ENCODE results near the gene FAM234B. TPM values are rescaled to one million over a fixed set of nuclear protein-coding genes. Genes with fewer than 3 reads are reported as not detected.

The FAM234B gene
- polyA plus RNA-seq, 1 donor from 2014 or later = 20.5 TPM

DNA sequence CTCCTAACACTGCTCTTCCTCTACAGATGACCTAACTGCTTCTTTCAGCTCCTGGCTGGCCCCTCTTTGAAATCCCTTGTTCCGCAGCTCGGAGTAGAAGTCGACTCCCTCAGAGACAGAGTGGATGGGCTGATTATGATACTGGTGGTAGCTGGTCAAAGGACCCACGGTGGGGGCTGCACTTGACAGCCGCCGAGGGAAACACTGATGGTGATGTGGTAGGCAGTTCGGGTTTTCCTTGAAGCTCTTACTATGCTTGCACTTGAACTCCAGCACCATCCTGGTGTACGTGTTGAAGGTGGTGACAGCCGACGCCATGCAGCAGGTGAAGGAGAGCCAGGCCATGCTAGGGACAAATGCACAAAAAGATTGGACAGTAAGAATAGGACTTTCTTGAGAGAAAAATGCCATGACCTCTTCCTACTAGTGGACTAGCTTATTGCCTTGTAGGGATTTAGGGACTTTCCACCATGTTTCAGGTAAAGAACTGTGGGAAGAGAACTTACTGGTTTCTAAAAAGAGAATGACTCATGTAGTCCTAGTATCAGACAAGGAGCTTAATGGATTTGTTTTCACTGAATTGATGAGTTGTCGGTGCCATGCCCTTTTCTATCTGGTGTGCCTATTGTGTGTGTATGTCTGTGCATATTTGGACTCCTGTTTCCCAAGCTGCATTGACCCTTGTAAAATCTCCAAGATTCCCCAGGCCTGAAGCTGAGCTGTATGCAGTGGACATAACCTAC lies 40.9 kb downstream of the FAM234B start:
- Histone ChIP-seq H3K36me3 (ENCODE audit: insufficient read depth, low read length) (peaks cover 15% of the 10 kb centered on the region), H3K4me3 (ENCODE audit: low read length) (no peak overlapping the region), H3K9me2 (ENCODE audit: insufficient read depth, low read length) (no peaks in the 10 kb centered on the region), H4K20me1 (ENCODE audit: insufficient read depth) (no peaks in the 10 kb centered on the region), H3K9ac (ENCODE audit: low read length) (no peak overlapping the region), H3K27ac (ENCODE audit: low read length) (no peak overlapping the region), H3F3A (ENCODE audit: insufficient read depth, low read length, poor library complexity, severe bottlenecking) (no peaks in the 10 kb centered on the region), H3K79me2 (replicated peaks; ENCODE audit: insufficient read depth, low read length) (no peaks in the 10 kb centered on the region), H3K27me3 (ENCODE audit: insufficient read depth, low read depth, low read length) (no peaks in the 10 kb centered on the region), H3K4me2 (ENCODE audit: low read length) (no peak overlapping the region), H3K9me3 (ENCODE audit: low read length) (no peaks in the 10 kb centered on the region), H2AFZ (ENCODE audit: low read depth, low read length) (no peak overlapping the region)
- TF ChIP-seq MXI1 (conservative IDR thresholded peaks at IDR 0.05; ENCODE audit: poor library complexity, severe bottlenecking) (no peak), EP300 (conservative IDR thresholded peaks at IDR 0.05; ENCODE audit: poor library complexity, severe bottlenecking) (no peak), TAF1 (IDR thresholded peaks at IDR 0.05; ENCODE audit: low read depth) (no peak), SMC3 (conservative IDR thresholded peaks at IDR 0.05; ENCODE audit: poor library complexity) (no peak), RAD21 (conservative IDR thresholded peaks at IDR 0.05) (no peak), EZH2 (IDR thresholded peaks at IDR 0.05; ENCODE audit: borderline replicate concordance, insufficient read depth, low read length, poor library complexity, severe bottlenecking) (no peak), POLR2AphosphoS5 (IDR thresholded peaks at IDR 0.05) (no peak)
- TF ChIP-seq, protein P1, sequence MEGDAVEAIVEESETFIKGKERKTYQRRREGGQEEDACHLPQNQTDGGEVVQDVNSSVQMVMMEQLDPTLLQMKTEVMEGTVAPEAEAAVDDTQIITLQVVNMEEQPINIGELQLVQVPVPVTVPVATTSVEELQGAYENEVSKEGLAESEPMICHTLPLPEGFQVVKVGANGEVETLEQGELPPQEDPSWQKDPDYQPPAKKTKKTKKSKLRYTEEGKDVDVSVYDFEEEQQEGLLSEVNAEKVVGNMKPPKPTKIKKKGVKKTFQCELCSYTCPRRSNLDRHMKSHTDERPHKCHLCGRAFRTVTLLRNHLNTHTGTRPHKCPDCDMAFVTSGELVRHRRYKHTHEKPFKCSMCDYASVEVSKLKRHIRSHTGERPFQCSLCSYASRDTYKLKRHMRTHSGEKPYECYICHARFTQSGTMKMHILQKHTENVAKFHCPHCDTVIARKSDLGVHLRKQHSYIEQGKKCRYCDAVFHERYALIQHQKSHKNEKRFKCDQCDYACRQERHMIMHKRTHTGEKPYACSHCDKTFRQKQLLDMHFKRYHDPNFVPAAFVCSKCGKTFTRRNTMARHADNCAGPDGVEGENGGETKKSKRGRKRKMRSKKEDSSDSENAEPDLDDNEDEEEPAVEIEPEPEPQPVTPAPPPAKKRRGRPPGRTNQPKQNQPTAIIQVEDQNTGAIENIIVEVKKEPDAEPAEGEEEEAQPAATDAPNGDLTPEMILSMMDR (IDR thresholded peaks at IDR 0.05; ENCODE audit: poor library complexity, severe bottlenecking) = no peak
- TF ChIP-seq, protein P2, sequence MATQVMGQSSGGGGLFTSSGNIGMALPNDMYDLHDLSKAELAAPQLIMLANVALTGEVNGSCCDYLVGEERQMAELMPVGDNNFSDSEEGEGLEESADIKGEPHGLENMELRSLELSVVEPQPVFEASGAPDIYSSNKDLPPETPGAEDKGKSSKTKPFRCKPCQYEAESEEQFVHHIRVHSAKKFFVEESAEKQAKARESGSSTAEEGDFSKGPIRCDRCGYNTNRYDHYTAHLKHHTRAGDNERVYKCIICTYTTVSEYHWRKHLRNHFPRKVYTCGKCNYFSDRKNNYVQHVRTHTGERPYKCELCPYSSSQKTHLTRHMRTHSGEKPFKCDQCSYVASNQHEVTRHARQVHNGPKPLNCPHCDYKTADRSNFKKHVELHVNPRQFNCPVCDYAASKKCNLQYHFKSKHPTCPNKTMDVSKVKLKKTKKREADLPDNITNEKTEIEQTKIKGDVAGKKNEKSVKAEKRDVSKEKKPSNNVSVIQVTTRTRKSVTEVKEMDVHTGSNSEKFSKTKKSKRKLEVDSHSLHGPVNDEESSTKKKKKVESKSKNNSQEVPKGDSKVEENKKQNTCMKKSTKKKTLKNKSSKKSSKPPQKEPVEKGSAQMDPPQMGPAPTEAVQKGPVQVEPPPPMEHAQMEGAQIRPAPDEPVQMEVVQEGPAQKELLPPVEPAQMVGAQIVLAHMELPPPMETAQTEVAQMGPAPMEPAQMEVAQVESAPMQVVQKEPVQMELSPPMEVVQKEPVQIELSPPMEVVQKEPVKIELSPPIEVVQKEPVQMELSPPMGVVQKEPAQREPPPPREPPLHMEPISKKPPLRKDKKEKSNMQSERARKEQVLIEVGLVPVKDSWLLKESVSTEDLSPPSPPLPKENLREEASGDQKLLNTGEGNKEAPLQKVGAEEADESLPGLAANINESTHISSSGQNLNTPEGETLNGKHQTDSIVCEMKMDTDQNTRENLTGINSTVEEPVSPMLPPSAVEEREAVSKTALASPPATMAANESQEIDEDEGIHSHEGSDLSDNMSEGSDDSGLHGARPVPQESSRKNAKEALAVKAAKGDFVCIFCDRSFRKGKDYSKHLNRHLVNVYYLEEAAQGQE (IDR thresholded peaks at IDR 0.05; ENCODE audit: borderline replicate concordance) = no peak

DNA sequence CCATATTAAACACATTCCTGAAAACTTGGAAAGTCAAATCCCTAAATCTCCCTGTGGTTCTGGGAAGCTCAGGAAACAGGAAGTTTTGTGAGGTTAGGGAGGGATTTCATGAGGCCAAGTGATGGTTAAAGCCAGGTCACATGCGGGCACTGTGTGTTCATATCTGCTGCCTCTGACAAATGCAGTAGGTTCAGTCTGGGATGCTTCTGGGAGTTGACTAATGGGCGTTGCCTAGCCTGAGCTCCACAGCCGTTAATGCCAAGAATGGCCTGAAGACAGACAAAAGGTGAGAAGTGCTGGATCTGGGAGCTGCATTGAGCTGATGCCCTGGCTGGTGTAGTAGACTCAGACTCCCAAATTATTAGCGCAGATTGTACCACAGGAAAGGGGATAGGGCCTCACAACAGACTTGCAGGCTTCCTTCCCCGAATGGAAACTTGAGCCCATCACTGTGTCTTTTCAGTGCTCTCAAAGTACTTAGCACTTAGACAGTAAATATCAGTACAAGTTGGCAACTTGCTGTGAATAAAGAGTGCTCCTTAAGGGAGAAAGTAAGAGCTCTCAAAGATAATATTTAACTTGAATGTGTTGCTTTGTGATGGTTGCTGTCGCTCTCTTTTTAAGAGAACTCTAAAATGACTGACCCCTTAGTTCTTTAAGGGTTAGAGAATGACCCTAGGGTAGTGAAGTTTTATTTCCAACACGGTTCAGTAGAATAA lies 41.9 kb downstream of the FAM234B start:
- H3K4me2 ChIP-seq (ENCODE audit: low read length) = no peak overlapping the region

More for the DNA sequence above, 41.9 kb downstream of the FAM234B start:
- Histone ChIP-seq H4K20me1 (ENCODE audit: insufficient read depth) (no peaks in the 10 kb centered on the region), H3K9me3 (ENCODE audit: low read length) (no peaks in the 10 kb centered on the region), H3K36me3 (ENCODE audit: insufficient read depth, low read length) (peaks cover 12% of the 10 kb centered on the region), H3F3A (ENCODE audit: insufficient read depth, low read length, poor library complexity, severe bottlenecking) (no peaks in the 10 kb centered on the region), H2AFZ (ENCODE audit: low read depth, low read length) (no peak overlapping the region), H3K27me3 (ENCODE audit: insufficient read depth, low read depth, low read length) (no peaks in the 10 kb centered on the region), H3K27ac (ENCODE audit: low read length) (no peak overlapping the region), H3K9me2 (ENCODE audit: insufficient read depth, low read length) (no peaks in the 10 kb centered on the region), H3K4me3 (ENCODE audit: low read length) (no peak overlapping the region), H3K79me2 (replicated peaks; ENCODE audit: insufficient read depth, low read length) (no peaks in the 10 kb centered on the region), H3K9ac (ENCODE audit: low read length) (no peak overlapping the region)
- TF ChIP-seq, protein P2 (IDR thresholded peaks at IDR 0.05; ENCODE audit: borderline replicate concordance) = no peak
- TF ChIP-seq EZH2 (IDR thresholded peaks at IDR 0.05; ENCODE audit: borderline replicate concordance, insufficient read depth, low read length, poor library complexity, severe bottlenecking) = no peak
